Measurements from ENCODE around the gene COBLL1. TPM values are rescaled to one million over a fixed set of nuclear protein-coding genes. Genes with fewer than 3 reads are reported as not detected.
A peak's percentile ranks its signal among the peaks of the same experiment; 100 is the strongest.

COBLL1 gene, protein sequence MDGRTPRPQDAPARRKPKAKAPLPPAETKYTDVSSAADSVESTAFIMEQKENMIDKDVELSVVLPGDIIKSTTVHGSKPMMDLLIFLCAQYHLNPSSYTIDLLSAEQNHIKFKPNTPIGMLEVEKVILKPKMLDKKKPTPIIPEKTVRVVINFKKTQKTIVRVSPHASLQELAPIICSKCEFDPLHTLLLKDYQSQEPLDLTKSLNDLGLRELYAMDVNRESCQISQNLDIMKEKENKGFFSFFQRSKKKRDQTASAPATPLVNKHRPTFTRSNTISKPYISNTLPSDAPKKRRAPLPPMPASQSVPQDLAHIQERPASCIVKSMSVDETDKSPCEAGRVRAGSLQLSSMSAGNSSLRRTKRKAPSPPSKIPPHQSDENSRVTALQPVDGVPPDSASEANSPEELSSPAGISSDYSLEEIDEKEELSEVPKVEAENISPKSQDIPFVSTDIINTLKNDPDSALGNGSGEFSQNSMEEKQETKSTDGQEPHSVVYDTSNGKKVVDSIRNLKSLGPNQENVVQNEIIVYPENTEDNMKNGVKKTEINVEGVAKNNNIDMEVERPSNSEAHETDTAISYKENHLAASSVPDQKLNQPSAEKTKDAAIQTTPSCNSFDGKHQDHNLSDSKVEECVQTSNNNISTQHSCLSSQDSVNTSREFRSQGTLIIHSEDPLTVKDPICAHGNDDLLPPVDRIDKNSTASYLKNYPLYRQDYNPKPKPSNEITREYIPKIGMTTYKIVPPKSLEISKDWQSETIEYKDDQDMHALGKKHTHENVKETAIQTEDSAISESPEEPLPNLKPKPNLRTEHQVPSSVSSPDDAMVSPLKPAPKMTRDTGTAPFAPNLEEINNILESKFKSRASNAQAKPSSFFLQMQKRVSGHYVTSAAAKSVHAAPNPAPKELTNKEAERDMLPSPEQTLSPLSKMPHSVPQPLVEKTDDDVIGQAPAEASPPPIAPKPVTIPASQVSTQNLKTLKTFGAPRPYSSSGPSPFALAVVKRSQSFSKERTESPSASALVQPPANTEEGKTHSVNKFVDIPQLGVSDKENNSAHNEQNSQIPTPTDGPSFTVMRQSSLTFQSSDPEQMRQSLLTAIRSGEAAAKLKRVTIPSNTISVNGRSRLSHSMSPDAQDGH
- total RNA-seq (1 to 10 TPM; 7.3 to 9.2 (median 8.6) TPM), polyA plus RNA-seq (3.2 TPM)
- long read RNA-seq, donor 1, full-length matches to known transcripts = 1 of 2 reads
- long read RNA-seq, donor 1, partial matches to known transcripts = 0 of 2 reads
- long read RNA-seq, donor 1, other reads (novel, unspliced or antisense) = 1 of 2 reads
- long read RNA-seq, donor 2, partial matches to known transcripts = 1 of 2 reads
- long read RNA-seq, donor 2, other reads (novel, unspliced or antisense) = 1 of 2 reads
- long read RNA-seq, donor 3, full-length matches to known transcripts = 9 of 15 reads
- long read RNA-seq, donor 3, partial matches to known transcripts = 5 of 15 reads
- long read RNA-seq, donor 3, other reads (novel, unspliced or antisense) = 1 of 15 reads
- long read RNA-seq, donor 4, full-length matches to known transcripts = 1 of 1 reads
- long read RNA-seq, donor 4, partial matches to known transcripts = 0 of 1 reads
- long read RNA-seq, donor 4, other reads (novel, unspliced or antisense) = 0 of 1 reads

DNA sequence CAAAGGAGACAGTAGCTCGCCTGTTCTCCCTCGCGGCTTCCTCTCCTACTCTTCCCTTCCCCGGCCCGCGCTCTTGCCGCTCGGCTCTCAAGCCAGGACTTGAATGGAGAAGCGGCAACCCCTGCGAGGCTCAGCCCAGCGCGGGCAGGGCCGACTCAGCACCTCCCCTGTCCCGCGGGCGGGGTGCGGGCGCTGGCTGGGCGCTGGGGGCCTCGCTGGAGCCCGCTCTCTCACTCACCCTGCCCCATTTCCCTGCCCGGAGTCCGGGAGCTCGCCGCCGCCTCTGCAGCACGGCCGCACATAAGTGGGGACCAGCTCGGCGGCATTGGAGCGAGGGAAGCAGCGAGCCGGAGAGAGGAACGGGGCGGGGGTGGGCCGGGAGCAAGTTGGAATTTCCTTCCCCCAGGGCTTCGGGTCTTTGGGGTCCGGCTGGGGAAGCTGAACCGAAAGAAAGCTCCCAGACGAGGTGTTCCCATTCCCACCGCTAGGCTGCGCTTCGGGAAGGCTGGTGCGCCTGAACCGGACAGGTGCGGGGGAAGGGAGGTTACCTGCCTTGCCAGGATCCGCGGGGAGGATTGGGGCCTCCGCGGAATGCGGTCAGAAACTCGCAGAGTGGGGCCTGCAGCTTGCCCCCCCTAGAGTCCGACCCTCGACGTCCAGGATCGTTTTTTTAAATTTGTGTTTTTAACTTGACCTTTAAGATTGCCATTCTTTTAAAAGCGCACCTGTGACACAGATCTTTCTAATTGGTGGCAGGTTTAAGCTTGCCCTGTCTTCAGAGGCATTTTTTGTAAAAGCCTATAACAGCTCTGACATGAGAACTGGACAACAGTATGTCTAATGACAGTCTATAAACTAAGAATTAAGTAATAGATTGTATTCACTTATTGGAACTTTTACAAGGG lies at the start of gene COBLL1:
TSS of gene COBLL1 (minus strand) at position 105 of the 905 bp plus-strand sequence. CDS start 627 bp downstream, outside the sequence.
- WGBS = under 1% methylated on average over 57 of the region's 57 CpGs

DNA sequence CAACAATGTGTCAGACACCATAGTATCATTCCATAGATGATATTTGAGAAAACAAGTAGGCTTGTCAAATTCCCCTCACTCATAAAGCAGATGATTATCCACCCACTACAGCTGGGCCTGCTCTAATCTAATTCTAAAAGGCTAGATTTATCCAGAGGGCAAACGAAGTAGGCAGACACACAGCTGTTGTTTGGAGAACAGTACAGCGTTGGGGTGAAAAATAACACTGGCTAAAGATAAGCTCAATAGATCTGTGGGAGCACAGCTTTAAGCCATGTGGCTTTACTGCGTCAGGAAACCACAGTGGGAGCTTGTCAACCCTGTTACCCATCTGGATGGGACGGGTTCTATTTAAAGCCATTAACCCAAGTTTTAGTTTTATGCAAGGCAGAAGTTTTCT lies 48.9 kb upstream of the COBLL1 start:
- H3K27me3 ChIP-seq (ENCODE audit: control insufficient read depth, insufficient read depth) = no peaks in the 10 kb centered on the region
- intact Hi-C loops (cut with DNase I) = no loop called here
- DNase-seq = no peak
- WGBS = 26% methylated on average over 4 of the region's 4 CpGs
- H3K4me1 ChIP-seq (ENCODE audit: control insufficient read depth, insufficient read depth, low read length) = no peaks in the 10 kb centered on the region
- ATAC-seq = no peak
- no peak overlapping the region for H3K4me3 ChIP-seq (ENCODE audit: low read length)
- H3K27ac ChIP-seq (ENCODE audit: low read length) = no peak overlapping the region
- H3K9me3 ChIP-seq (ENCODE audit: control insufficient read depth, low read length) = no peaks in the 10 kb centered on the region

More for the DNA sequence above, at the start of gene COBLL1:
- peak within 1 kb of the TSS; percentile 99 for H3K27ac ChIP-seq (ENCODE audit: low read length)
- H3K4me1 ChIP-seq (ENCODE audit: control insufficient read depth, insufficient read depth, low read length) = no peaks in the 10 kb centered on the region
- no peaks in the 10 kb centered on the region for H3K27me3 ChIP-seq (ENCODE audit: control insufficient read depth, insufficient read depth)
- intact Hi-C loops (cut with DNase I) = loop anchor here in 3 of 4 donors (5.0 to 10.0 kb wide), 4 partner anchors 63 to 107 kb away; no protein-coding TSS in a partner anchor
- DNase-seq = peak; percentile 68 to 87 (median 87)
- peak within 1 kb of the TSS; percentile 91 for H3K4me3 ChIP-seq (ENCODE audit: low read length)
- H3K9me3 ChIP-seq (ENCODE audit: control insufficient read depth, low read length) = no peaks in the 10 kb centered on the region
- ATAC-seq = peak; percentile 87 to 88

DNA sequence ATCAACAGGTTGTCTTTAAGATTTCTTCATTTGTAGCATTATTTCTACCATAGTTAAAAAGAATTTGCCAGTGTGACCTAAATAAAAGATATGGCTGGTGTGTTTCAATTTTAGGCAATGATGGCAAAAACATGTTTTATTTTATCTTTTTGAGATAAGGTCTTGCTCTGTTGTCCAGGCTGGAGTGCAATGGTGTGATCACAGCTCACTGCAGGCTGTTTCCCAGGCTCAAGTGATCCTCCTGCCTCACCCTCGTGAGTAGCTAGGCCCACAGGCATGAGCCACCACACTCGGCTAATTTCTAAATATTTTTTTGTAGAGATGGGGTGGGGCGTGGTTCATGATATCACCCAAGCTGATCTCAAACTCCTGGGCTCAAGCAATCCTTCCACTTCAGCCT lies 47.0 kb upstream of the COBLL1 start:
- H3K4me1 ChIP-seq (ENCODE audit: control insufficient read depth, insufficient read depth, low read length) = no peaks in the 10 kb centered on the region
- H3K4me3 ChIP-seq (ENCODE audit: low read length) = no peak overlapping the region
- intact Hi-C loops (cut with DNase I) = no loop called here
- DNase-seq (no peak), ATAC-seq (no peak)
- no peak overlapping the region for H3K27ac ChIP-seq (ENCODE audit: low read length)
- no peaks in the 10 kb centered on the region for H3K27me3 ChIP-seq (ENCODE audit: control insufficient read depth, insufficient read depth)
- 74% methylated on average over 3 of the region's 3 CpGs for WGBS
- H3K9me3 ChIP-seq (ENCODE audit: control insufficient read depth, low read length) = no peaks in the 10 kb centered on the region

DNA sequence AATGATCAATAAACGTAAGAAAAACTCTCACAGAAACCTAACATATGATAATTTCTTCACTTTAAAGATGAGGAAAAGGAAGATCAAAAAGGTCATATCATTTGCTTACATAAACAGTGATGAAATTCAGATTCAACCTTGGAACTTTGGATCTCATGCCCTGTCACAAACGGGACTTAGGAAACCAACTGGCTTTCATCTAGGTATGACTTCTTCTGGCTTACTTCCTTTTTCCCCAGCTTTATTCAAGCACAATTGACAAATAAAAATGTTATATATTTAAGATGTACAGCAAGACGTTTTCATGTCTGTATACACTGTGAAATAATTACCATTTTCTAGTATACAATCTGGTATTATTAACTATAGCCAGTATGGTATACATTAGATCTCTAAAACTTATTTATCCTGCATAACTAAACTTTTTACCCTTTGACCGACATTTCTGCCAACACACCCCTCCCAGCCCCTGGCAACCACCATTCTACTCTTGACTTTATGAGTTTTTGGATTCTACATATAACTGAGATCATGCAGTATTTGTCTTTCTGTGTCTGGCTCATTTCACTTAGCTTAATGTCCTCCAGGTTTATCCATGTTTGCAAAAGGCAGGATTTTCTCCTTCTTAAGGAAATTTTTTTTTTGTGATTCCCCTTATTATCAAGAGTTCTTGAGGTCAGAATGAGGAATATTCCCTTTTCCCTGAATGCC lies 46.0 kb upstream of the COBLL1 start:
- Histone ChIP-seq H3K27ac (ENCODE audit: low read length) (no peak overlapping the region), H3K4me1 (ENCODE audit: control insufficient read depth, insufficient read depth, low read length) (no peaks in the 10 kb centered on the region), H3K4me3 (ENCODE audit: low read length) (no peak overlapping the region), H3K27me3 (ENCODE audit: control insufficient read depth, insufficient read depth) (no peaks in the 10 kb centered on the region), H3K9me3 (ENCODE audit: control insufficient read depth, low read length) (no peaks in the 10 kb centered on the region)
- DNase-seq = no peak
- no peak for ATAC-seq
- intact Hi-C loops (cut with DNase I) = no loop called here
- WGBS = 77% methylated on average over 4 of the region's 4 CpGs

DNA sequence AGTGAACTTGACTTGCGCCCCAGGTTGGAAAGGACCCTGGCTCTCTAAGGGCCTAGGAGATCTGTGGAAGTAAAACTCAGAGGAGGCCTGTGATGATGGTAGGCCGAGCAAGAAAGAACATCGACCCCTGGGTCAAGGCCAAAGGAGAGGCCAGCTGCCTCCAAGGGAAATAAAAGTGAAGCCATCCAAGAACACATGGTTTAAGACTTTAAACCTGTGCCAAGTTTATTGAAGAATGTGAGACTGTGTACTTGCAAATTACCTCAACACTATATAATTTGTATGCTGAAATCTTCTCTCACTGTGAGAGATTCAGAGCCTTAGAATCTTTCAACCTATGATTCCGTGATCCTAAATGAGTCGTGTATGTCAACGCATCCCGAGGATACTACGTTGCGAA lies 40.7 kb upstream of the COBLL1 start:
- H3K4me3 ChIP-seq (ENCODE audit: low read length) = no peak overlapping the region
- H3K4me1 ChIP-seq (ENCODE audit: control insufficient read depth, insufficient read depth, low read length) = no peaks in the 10 kb centered on the region
- WGBS = 73% methylated on average over 9 of the region's 9 CpGs
- no peaks in the 10 kb centered on the region for H3K9me3 ChIP-seq (ENCODE audit: control insufficient read depth, low read length)
- no peak overlapping the region for H3K27ac ChIP-seq (ENCODE audit: low read length)
- H3K27me3 ChIP-seq (ENCODE audit: control insufficient read depth, insufficient read depth) = no peaks in the 10 kb centered on the region
- intact Hi-C loops (cut with DNase I) = no loop called here
- no peak for ATAC-seq
- DNase-seq = peak in 1 of 3 donors; percentile 52

DNA sequence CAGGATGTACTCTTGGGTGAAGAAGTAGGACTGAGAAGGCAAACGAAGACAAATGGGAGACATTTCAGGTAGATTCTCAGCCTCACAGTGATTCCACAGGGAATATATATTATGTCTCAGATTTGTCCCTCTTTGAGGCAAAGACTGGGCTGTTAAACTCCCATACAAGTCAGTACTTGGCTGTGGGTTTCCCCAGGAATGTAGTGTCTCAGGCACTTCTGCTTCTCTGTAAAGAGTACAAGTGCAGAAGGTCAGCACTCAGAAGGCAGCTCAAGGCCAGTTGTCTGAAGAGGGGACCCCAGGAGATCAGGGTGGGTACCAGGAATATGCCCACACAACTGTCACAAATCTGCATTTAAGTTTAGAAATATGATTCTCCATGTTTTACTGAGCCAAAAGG lies 39.9 kb upstream of the COBLL1 start:
- ATAC-seq (no peak), DNase-seq (no peak)
- Histone ChIP-seq H3K9me3 (ENCODE audit: control insufficient read depth, low read length) (no peaks in the 10 kb centered on the region), H3K27me3 (ENCODE audit: control insufficient read depth, insufficient read depth) (no peaks in the 10 kb centered on the region), H3K4me3 (ENCODE audit: low read length) (no peak overlapping the region), H3K4me1 (ENCODE audit: control insufficient read depth, insufficient read depth, low read length) (no peaks in the 10 kb centered on the region), H3K27ac (ENCODE audit: low read length) (no peak overlapping the region)
- intact Hi-C loops (cut with DNase I) = no loop called here
- WGBS = 94% methylated on average over 1 of the region's 1 CpG

DNA sequence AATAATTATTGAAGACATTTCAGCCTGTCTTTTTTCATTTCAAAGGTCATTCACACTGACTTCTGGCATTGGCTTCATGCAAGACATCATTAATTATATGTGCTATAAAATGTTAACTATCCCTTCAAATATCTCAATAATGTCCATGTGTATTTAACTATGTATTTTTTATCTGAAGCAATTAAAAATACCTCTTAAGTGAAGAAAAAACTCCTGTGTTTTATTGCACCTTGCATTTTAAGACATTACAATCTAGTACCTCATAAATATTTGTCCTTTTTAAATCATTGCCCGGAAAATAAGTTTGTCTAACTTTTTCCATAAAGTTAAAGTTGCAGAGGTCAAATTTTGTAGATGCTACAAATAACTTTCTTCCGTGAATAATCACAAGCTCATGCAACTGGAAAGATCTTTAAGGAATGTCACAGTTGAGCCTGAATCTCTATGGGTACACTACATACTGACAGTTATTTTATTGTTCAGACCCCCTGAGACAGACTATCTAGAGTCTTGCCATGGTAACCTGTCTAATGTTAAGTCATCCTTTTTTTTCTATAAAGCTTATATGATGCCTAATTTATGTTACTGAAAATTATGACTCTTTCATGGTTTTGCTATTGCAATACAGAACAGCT lies 38.4 kb upstream of the COBLL1 start:
- Histone ChIP-seq H3K4me3 (ENCODE audit: low read length) (no peak overlapping the region), H3K9me3 (ENCODE audit: control insufficient read depth, low read length) (no peaks in the 10 kb centered on the region)

DNA sequence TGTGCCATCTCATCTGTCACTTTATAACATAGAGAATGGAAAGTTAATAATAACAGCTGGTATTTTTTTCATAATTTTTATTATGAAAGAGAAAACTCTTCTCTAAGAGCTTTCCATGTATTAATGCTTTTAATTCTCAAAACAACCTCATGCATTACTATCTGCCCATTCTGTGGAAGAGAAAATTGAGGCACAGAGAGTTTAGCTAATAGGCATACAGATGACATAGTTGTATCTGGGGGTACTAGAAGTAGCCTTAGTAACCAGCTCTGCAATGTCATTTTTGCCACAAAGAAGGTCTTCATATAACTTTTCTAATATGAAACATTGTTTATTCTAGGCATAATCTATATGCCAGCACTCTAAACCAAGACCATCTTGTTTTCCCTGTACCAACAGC lies 36.3 kb upstream of the COBLL1 start:
- no peak overlapping the region for H3K27ac ChIP-seq (ENCODE audit: low read length)
- H3K4me3 ChIP-seq (ENCODE audit: low read length) = no peak overlapping the region
- no peak for ATAC-seq
- no peaks in the 10 kb centered on the region for H3K27me3 ChIP-seq (ENCODE audit: control insufficient read depth, insufficient read depth)
- no peaks in the 10 kb centered on the region for H3K9me3 ChIP-seq (ENCODE audit: control insufficient read depth, low read length)
- H3K4me1 ChIP-seq (ENCODE audit: control insufficient read depth, insufficient read depth, low read length) = no peaks in the 10 kb centered on the region
- intact Hi-C loops (cut with DNase I) = no loop called here
- no peak for DNase-seq

More for the DNA sequence above, 38.4 kb upstream of the COBLL1 start:
- no peak overlapping the region for H3K27ac ChIP-seq (ENCODE audit: low read length)
- H3K27me3 ChIP-seq (ENCODE audit: control insufficient read depth, insufficient read depth) = no peaks in the 10 kb centered on the region
- no peak for DNase-seq
- no peaks in the 10 kb centered on the region for H3K4me1 ChIP-seq (ENCODE audit: control insufficient read depth, insufficient read depth, low read length)
- ATAC-seq = no peak
- intact Hi-C loops (cut with DNase I) = no loop called here
- 65% methylated on average over 2 of the region's 2 CpGs for WGBS

DNA sequence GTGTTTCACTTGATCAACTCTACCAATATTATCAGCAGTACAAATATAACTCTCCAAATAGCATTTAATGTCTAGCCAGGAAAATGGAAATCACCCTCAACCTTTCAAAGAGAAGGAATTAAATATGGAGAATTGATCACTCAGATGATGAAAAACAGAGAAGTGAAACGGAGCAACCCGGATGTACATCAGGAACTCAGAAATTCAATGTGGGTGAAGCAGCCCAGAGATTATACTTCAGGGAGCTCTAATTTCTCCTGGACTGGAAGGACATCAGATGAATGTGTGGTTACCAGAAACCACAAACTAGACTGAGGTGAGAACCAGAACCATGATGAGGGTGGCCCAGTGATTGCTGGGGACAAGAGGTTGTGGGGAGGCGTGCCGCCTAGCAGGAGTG lies 35.5 kb upstream of the COBLL1 start:
- 92% methylated on average over 4 of the region's 4 CpGs for WGBS
- intact Hi-C loops (cut with DNase I) = no loop called here

More for the DNA sequence above, 35.5 kb upstream of the COBLL1 start:
- H3K4me3 ChIP-seq (ENCODE audit: low read length) = no peak overlapping the region
- no peaks in the 10 kb centered on the region for H3K9me3 ChIP-seq (ENCODE audit: control insufficient read depth, low read length)
- no peaks in the 10 kb centered on the region for H3K27me3 ChIP-seq (ENCODE audit: control insufficient read depth, insufficient read depth)
- H3K4me1 ChIP-seq (ENCODE audit: control insufficient read depth, insufficient read depth, low read length) = no peaks in the 10 kb centered on the region
- no peak overlapping the region for H3K27ac ChIP-seq (ENCODE audit: low read length)
- DNase-seq (no peak), ATAC-seq (no peak)

Measured in right cardiac atrium (tissue), 5 donors.